ENCODE measurements around the gene KLHL18. TPM values are rescaled to one million over a fixed set of nuclear protein-coding genes. Genes with fewer than 3 reads are reported as not detected.
"Not testable (repeated sequence)": the region's sequence is repeated elsewhere in the genome, so short reads cannot be mapped to it uniquely, and the experiment has no call there.

The KLHL18 gene
- total RNA-seq, 2 experiments from 2014 or later: 28.8 to 32.6 TPM

DNA sequence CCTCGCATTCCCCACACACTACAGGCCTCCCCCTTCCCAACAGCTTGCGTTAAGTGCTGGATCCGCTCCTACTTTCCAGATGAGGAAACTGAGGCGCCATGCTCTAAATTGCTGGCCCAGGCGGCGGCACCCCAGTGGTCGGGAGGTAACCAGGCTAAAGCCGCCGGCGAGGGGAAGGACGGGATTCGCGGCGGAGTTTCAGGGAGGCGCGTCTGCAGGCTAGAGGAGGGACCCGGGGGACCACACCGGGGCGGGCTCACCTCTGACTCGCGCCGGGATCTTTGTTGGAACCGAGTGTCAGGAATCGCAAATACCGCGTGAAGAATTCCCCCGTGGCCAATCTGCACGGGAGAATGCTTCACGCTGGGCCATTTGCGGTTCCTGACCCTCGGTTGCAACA lies 73.5 kb downstream of the KLHL18 start:
- Mint-ChIP-seq H3K27me3 (no peaks in the 10 kb centered on the region), H3K27ac (no peak overlapping the region), H3K36me3 (ENCODE audit: low read depth) (peaks cover 7% of the 10 kb centered on the region), H3K4me1 (ENCODE audit: low read depth) (peaks cover 4% of the 10 kb centered on the region), H3K4me3 (no peak overlapping the region), H3K9me3 (peaks cover 14% of the 10 kb centered on the region)
- DNase-seq (no peak), ATAC-seq (no peak)
- POLR2A ChIA-PET: no interaction called here
- intact Hi-C loops (cut with micrococcal nuclease): no loop called here
- CTCF ChIA-PET: no interaction called here
- TF ChIP-seq, protein P1, sequence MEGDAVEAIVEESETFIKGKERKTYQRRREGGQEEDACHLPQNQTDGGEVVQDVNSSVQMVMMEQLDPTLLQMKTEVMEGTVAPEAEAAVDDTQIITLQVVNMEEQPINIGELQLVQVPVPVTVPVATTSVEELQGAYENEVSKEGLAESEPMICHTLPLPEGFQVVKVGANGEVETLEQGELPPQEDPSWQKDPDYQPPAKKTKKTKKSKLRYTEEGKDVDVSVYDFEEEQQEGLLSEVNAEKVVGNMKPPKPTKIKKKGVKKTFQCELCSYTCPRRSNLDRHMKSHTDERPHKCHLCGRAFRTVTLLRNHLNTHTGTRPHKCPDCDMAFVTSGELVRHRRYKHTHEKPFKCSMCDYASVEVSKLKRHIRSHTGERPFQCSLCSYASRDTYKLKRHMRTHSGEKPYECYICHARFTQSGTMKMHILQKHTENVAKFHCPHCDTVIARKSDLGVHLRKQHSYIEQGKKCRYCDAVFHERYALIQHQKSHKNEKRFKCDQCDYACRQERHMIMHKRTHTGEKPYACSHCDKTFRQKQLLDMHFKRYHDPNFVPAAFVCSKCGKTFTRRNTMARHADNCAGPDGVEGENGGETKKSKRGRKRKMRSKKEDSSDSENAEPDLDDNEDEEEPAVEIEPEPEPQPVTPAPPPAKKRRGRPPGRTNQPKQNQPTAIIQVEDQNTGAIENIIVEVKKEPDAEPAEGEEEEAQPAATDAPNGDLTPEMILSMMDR (IDR thresholded peaks at IDR 0.05): no peak

DNA sequence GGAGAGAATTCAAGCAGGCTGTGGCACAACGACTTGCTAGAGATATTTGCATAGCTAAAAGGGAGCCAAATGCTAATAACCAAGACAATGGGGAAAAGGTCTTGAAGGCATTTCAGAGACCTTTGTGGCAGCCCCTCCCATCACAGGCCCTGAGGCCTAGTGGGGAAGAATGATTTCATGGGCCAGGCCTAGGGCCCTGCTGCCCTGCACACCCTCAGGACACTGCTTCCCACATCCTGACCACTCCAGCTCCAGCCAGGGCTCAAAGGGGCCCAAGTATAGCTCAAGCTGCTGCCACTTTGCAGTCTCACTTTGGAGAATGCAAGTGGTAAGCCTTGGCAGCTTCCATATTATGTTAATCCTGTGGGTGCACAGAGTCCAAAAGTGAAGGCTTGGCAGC lies 76.6 kb downstream of the KLHL18 start:
- intact Hi-C loops (cut with micrococcal nuclease): no loop called here
- POLR2A ChIA-PET: interaction anchor here (0.6 kb wide), 1 partner anchor 127 kb away, joined by 3 read pairs; no protein-coding TSS in a partner anchor
- no peak for ATAC-seq
- TF ChIP-seq, protein P1 (IDR thresholded peaks at IDR 0.05): no peak
- peaks cover 22% of the 10 kb centered on the region for H3K9me3 Mint-ChIP-seq
- no peak for DNase-seq
- H3K36me3 Mint-ChIP-seq (ENCODE audit: low read depth): peaks cover 15% of the 10 kb centered on the region
- no peak overlapping the region for H3K27ac Mint-ChIP-seq
- H3K4me1 Mint-ChIP-seq (ENCODE audit: low read depth): peaks cover 16% of the 10 kb centered on the region
- CTCF ChIA-PET: interaction anchor here (1.6 kb wide), 1 partner anchor 11 kb away, joined by 6 read pairs; no protein-coding TSS in a partner anchor
- H3K27me3 Mint-ChIP-seq: no peaks in the 10 kb centered on the region
- H3K4me3 Mint-ChIP-seq: no peak overlapping the region

DNA sequence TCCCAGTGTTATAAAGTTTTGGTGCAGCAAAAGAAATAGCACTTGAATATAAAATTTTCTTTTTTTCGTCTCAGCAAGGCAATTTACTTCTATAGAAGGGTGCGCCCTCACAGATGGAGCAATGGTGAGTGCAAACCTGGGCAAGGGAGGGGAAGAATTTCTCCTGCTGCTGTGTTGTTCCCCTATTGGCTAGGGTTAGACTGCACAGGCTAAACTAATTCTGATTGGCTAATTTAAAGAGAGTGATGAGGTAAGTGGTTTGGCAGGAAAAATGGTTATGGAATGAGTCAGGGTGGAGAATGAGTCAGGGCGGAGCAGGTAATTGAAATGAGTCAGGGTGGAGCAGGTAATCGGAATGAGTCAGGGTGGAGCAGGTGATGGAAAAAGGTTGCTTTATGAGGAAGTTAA lies 77.4 kb downstream of the KLHL18 start:
- POLR2A ChIA-PET; CTCF ChIA-PET; H3K27ac Mint-ChIP-seq; H3K4me3 Mint-ChIP-seq; intact Hi-C loops (cut with micrococcal nuclease); H3K27me3 Mint-ChIP-seq: not testable (repeated sequence)
- peaks cover 16% of the 10 kb centered on the region for H3K4me1 Mint-ChIP-seq (ENCODE audit: low read depth)
- H3K36me3 Mint-ChIP-seq (ENCODE audit: low read depth): peaks cover 15% of the 10 kb centered on the region
- DNase-seq: peak; percentile 48
- peaks cover 22% of the 10 kb centered on the region for H3K9me3 Mint-ChIP-seq
- peak; percentile 45 for ATAC-seq

DNA sequence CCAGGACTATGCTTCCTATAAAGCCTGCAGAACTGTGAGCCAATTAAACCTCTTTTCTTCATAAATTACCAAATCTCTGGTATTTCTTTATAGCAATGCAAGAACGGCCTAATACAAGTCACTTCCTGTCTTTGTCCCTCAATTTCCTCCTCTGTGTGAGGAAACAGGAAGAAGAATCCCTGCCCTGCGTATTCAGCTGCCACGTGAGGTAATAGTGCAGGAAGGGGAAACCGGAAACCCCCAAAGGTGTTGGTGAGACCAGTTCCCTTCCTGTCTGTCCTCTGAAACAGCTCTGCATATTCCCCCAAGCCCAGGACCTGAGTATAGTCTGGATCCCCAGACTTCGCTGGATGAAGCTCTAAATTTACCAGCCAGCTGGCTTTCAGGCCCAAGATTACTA lies 80.0 kb downstream of the KLHL18 start:
- intact Hi-C loops (cut with micrococcal nuclease): no loop called here
- ChIA-PET CTCF (interaction anchor here (1.2 to 2.4 kb wide), 3 partner anchors 16 to 39 kb away, joined by 3 to 8 read pairs (median 3); partner anchors contain the start of gene PTPN23), POLR2A (interaction anchor here (0.6 to 0.9 kb wide), 2 partner anchors 17 to 255 kb away, joined by 3 to 4 read pairs; no protein-coding TSS in a partner anchor)
- H3K4me1 Mint-ChIP-seq (ENCODE audit: low read depth): peaks cover 16% of the 10 kb centered on the region
- no peak overlapping the region for H3K4me3 Mint-ChIP-seq
- peak overlapping the region; percentile 66 for H3K27ac Mint-ChIP-seq
- DNase-seq (peak; percentile 43), ATAC-seq (peak; percentile 61)
- H3K9me3 Mint-ChIP-seq: peaks cover 22% of the 10 kb centered on the region
- H3K27me3 Mint-ChIP-seq: no peaks in the 10 kb centered on the region
- TF ChIP-seq, protein P1 (IDR thresholded peaks at IDR 0.05): no peak
- H3K36me3 Mint-ChIP-seq (ENCODE audit: low read depth): peaks cover 15% of the 10 kb centered on the region

DNA sequence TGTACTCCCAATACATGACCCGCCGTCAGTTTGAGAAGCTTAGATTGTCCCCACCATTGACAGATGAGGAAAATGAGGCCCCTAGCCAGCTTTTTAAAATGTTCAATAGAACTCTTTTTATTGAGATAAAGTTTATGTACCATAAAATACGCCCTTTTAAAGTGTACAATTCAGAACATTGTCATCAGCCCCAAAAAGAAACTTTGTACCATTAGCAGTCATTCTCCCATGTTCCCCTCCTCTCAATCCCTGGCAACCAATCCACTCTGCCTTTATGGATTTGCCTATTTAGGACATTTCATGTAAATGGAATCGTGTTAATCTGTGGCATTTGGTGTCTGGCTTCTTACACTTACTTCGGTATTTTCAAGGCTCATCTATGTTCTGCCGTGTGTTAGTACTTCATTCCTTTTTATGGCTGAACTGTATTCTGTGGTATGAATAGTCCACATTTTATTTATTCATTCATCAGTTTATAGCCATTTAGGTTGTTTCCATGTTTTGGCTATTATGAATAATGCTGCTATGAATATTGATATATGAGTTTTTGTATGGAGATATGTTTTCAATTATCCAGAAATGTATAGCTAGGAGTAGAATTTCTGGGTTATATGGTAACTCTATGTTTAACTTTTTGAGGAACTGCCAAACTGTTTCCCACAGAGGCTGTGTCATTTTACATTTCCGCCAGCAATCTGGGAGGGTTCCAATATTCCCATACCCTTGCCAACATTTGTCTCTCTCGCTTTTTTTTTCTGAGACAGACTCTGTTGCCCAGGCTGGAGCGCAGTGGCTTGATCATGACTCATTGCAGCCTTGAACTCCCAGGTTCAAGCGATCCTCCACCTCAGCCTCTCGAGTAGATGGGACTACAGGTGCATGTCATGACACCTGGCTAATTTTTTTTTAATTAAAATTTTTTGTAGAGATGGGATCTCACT lies 82.7 kb downstream of the KLHL18 start:
- peaks cover 8% of the 10 kb centered on the region for H3K36me3 Mint-ChIP-seq (ENCODE audit: low read depth)
- TF ChIP-seq, protein P1 (IDR thresholded peaks at IDR 0.05): no peak
- POLR2A ChIA-PET: no interaction called here

More for the DNA sequence above, 82.7 kb downstream of the KLHL18 start:
- no peak for DNase-seq
- no peak overlapping the region for H3K27ac Mint-ChIP-seq
- H3K27me3 Mint-ChIP-seq: no peaks in the 10 kb centered on the region
- H3K4me1 Mint-ChIP-seq (ENCODE audit: low read depth): peaks cover 11% of the 10 kb centered on the region
- CTCF ChIA-PET: interaction anchor here (1.2 kb wide), 1 partner anchor 10 kb away, joined by 3 read pairs; no protein-coding TSS in a partner anchor
- intact Hi-C loops (cut with micrococcal nuclease): no loop called here
- H3K4me3 Mint-ChIP-seq: no peak overlapping the region
- no peak for ATAC-seq
- peaks cover 9% of the 10 kb centered on the region for H3K9me3 Mint-ChIP-seq
